ENCODE measurements around the gene ELL3.
"Not testable (repeated sequence)": the region's sequence is repeated elsewhere in the genome, so short reads cannot be mapped to it uniquely, and the experiment has no call there.

ELL3 gene

DNA sequence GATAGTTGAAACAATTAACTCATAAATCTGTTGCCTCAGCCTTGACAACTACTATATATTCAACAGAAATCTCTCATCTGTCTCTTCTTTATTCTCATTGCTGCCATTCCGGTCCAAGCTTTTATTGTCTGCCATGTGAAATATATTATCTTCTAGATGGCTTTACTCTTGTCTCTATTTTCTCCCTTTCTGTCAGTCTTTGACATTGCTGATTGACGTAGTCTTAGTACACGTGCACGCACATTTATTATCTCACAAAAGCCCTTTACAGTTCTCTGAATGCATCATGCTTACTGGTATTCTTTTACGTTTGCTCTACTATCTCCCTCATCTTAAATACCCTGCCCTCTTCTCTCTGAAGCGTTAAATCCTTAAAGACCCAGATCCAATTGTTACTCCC, 24.9 kb downstream of the ELL3 start:
- Histone ChIP-seq H3K36me3 (ENCODE audit: control insufficient read depth, insufficient read depth, low read length) (no peaks in the 10 kb centered on the region), H3K9me3 (ENCODE audit: control insufficient read depth, low read length) (no peaks in the 10 kb centered on the region), H3K4me3 (ENCODE audit: low read depth, low read length) (no peak overlapping the region), H3K9ac (no peak overlapping the region), H3K4me1 (peaks cover 5% of the 10 kb centered on the region), H2AFZ (no peak overlapping the region), H3K27me3 (ENCODE audit: control insufficient read depth, insufficient read depth, low read length) (no peaks in the 10 kb centered on the region), H3K27ac (no peak overlapping the region), H3K79me2 (peaks cover 36% of the 10 kb centered on the region), H3K4me2 (ENCODE audit: low read length) (no peak overlapping the region)
- TF ChIP-seq, protein P1, sequence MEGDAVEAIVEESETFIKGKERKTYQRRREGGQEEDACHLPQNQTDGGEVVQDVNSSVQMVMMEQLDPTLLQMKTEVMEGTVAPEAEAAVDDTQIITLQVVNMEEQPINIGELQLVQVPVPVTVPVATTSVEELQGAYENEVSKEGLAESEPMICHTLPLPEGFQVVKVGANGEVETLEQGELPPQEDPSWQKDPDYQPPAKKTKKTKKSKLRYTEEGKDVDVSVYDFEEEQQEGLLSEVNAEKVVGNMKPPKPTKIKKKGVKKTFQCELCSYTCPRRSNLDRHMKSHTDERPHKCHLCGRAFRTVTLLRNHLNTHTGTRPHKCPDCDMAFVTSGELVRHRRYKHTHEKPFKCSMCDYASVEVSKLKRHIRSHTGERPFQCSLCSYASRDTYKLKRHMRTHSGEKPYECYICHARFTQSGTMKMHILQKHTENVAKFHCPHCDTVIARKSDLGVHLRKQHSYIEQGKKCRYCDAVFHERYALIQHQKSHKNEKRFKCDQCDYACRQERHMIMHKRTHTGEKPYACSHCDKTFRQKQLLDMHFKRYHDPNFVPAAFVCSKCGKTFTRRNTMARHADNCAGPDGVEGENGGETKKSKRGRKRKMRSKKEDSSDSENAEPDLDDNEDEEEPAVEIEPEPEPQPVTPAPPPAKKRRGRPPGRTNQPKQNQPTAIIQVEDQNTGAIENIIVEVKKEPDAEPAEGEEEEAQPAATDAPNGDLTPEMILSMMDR (IDR thresholded peaks at IDR 0.05) = no peak

DNA sequence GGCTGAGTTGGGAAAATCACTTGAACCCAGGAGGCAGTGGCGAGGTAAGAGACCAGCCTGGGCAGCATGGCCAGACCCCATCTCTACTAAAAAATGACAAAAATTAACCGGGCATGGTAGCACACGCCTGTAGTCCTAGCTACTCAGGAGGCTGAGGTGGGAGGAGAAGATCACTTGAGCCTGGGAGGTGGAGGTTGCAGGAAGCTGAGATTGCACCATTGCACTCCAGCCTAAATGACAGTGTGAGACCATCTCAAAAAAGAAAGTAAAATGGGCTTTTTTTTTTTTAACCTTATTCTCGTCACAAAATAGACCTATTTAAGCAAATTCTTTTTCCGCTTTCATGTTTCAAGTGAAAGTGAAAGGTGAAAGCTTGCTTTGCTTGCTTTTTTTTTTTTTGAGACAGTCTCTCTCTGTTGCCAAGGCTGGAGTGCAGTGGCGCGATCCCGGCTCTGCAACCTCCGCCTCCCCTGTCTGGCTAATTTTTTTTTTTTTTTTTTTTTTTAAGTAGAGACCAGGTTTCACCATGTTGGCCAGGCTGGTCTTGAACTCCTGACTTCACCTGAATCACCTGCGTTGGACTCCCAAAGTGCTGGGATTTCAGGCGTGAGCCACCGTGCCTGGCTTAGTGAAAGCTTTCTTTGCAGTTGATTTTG, 26.9 kb downstream of the ELL3 start:
- H3K4me1 ChIP-seq = peaks cover 5% of the 10 kb centered on the region
- TF ChIP-seq, protein P1 (IDR thresholded peaks at IDR 0.05) = no peak
- no peaks in the 10 kb centered on the region for H3K27me3 ChIP-seq (ENCODE audit: control insufficient read depth, insufficient read depth, low read length)
- no peak overlapping the region for H3K9ac ChIP-seq
- no peak overlapping the region for H2AFZ ChIP-seq
- peaks cover 34% of the 10 kb centered on the region for H3K79me2 ChIP-seq
- peak overlapping the region; percentile 15 for H3K27ac ChIP-seq
- no peak overlapping the region for H3K4me3 ChIP-seq (ENCODE audit: low read depth, low read length)
- H3K4me2 ChIP-seq (ENCODE audit: low read length) = peak overlapping the region; percentile 38
- no peaks in the 10 kb centered on the region for H3K9me3 ChIP-seq (ENCODE audit: control insufficient read depth, low read length)
- no peaks in the 10 kb centered on the region for H3K36me3 ChIP-seq (ENCODE audit: control insufficient read depth, insufficient read depth, low read length)

DNA sequence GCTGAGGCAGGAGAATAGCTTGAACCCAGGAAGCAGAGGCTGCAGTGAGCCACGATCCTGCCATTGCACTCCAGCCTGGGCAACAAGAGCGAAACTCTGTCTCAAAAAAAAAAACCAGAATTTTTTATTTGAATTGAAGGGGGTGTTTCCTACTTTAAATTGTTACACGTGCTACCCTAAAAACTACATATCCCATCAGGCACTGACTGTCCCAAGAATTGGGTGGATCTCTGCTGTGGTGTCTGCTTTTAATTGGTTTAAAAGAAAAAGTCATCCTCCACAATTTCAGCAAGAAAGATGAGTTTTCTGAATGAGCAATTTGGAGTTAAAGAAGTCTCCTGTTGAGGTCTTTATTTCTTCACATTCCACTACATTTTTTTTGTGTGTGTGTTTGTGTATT, 28.4 kb downstream of the ELL3 start:
- Histone ChIP-seq H3K4me1 (peaks cover 5% of the 10 kb centered on the region), H3K27ac (no peak overlapping the region), H3K27me3 (ENCODE audit: control insufficient read depth, insufficient read depth, low read length) (no peaks in the 10 kb centered on the region), H2AFZ (no peak overlapping the region), H3K79me2 (peaks cover 32% of the 10 kb centered on the region), H3K9me3 (ENCODE audit: control insufficient read depth, low read length) (no peaks in the 10 kb centered on the region), H3K36me3 (ENCODE audit: control insufficient read depth, insufficient read depth, low read length) (no peaks in the 10 kb centered on the region), H3K4me2 (ENCODE audit: low read length) (no peak overlapping the region), H3K9ac (no peak overlapping the region), H3K4me3 (ENCODE audit: low read depth, low read length) (no peak overlapping the region)
- TF ChIP-seq, protein P1 (IDR thresholded peaks at IDR 0.05) = no peak

DNA sequence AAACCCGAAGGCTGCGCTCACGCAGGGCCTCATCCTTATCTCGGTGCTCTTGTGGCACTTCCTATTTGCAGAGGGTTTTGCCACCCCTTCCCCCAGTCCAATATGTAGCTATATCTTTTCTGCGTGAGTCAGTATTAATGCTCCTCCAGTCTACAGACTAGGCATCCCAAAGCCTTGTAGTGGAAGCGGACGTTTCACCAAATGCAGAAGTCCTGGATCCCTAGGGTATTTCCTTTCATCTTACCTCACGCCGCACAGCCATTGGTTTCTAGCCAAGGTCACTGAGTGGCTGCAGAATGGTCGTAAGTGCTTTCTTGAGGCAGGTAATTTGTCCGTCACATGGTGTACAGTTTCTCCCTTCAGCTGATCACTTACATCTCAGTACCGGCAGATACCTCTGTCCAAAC, 29.9 kb downstream of the ELL3 start:
- H2AFZ ChIP-seq = peak overlapping the region; percentile 78
- not testable (repeated sequence) for H3K9me3 ChIP-seq (ENCODE audit: control insufficient read depth, low read length); H3K27me3 ChIP-seq (ENCODE audit: control insufficient read depth, insufficient read depth, low read length); H3K36me3 ChIP-seq (ENCODE audit: control insufficient read depth, insufficient read depth, low read length); H3K4me1 ChIP-seq; H3K9ac ChIP-seq
- peak overlapping the region; percentile 77 for H3K4me3 ChIP-seq (ENCODE audit: low read depth, low read length)
- peaks cover 28% of the 10 kb centered on the region for H3K79me2 ChIP-seq
- H3K4me2 ChIP-seq (ENCODE audit: low read length) = peak overlapping the region; percentile 72
- peak overlapping the region; percentile 84 for H3K27ac ChIP-seq

DNA sequence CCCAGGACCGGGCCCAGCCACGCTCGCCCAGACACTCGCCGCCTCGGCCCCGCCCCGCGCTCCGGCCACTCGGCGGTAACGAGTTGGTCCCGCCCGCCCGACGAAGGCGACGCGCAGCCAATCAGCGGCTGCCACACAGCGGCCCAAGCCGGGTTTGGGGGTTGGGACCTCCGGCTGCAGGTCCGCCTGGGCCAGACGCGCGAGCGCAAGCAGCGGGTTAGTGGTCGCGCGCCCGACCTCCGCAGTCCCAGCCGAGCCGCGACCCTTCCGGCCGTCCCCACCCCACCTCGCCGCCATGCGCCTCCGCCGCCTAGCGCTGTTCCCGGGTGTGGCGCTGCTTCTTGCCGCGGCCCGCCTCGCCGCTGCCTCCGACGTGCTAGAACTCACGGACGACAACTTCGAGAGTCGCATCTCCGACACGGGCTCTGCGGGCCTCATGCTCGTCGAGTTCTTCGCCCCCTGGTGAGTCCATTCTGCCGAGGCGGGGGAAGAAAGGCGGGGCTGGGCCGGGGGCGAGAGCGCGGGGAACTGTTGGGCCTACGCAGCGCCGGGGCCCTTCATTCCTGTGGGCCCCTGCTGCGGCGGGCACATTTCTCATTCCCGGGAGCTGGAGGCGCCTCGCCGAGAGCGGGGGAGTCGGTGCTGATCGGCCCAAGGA, 30.4 kb downstream of the ELL3 start, which contains the start of gene PDIA3:
PDIA3 (plus strand) TSS at position 194 of the 658 bp plus-strand sequence; CDS start at position 296, 102 bp downstream.
- H3K27me3 ChIP-seq (ENCODE audit: control insufficient read depth, insufficient read depth, low read length); H3K9me3 ChIP-seq (ENCODE audit: control insufficient read depth, low read length); H3K4me1 ChIP-seq; H3K36me3 ChIP-seq (ENCODE audit: control insufficient read depth, insufficient read depth, low read length): not testable (repeated sequence)
- Histone ChIP-seq H3K9ac (peak within 1 kb of the TSS; percentile 31), H3K4me2 (ENCODE audit: low read length) (peak within 1 kb of the TSS; percentile 72), H3K79me2 (peaks cover 26% of the 10 kb centered on the region), H3K4me3 (ENCODE audit: low read depth, low read length) (peak within 1 kb of the TSS; percentile 77), H3K27ac (peak within 1 kb of the TSS; percentile 84), H2AFZ (peak within 1 kb of the TSS; percentile 78)
